WI38 (cell line): ENCODE measurements around the gene RBBP4.
"Not testable (repeated sequence)": the region's sequence is repeated elsewhere in the genome, so short reads cannot be mapped to it uniquely, and the experiment has no call there.

ENCODE experiments used
- H3K4me3 ChIP-seq: 2 replicates; pipeline ENCODE4 v1.5.1; 2011; ENCODE audit warnings: low read depth, mild to moderate bottlenecking, control low read depth, low read length
- TF ChIP-seq, protein P1 (sequence below): IDR thresholded peaks from 2 replicates; pipeline ENCODE4 v1.5.1; 2012; ENCODE audit warnings: low read depth, mild to moderate bottlenecking, control low read depth, low read length

The RBBP4 gene

DNA sequence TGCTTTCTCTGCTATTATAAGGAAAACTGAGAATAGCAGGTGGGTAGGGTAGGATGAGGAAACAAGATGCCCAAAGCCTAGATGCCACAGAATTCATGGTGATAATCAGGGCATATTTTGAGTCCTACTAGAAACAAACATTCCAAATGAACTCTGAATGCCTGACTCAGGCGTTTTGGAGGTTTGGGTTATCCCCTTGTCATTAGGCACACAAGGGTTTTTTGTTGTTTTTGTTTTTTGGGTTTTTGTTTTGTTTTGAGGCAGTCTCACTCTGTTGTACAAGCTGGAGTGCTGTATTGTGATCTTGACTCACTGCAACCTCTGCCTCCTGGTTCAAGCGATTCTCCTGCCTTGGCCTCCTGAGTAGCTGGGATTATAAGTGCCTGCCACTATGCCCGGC lies 32.4 kb downstream of the RBBP4 start:
- no peak overlapping the region for H3K4me3 ChIP-seq

DNA sequence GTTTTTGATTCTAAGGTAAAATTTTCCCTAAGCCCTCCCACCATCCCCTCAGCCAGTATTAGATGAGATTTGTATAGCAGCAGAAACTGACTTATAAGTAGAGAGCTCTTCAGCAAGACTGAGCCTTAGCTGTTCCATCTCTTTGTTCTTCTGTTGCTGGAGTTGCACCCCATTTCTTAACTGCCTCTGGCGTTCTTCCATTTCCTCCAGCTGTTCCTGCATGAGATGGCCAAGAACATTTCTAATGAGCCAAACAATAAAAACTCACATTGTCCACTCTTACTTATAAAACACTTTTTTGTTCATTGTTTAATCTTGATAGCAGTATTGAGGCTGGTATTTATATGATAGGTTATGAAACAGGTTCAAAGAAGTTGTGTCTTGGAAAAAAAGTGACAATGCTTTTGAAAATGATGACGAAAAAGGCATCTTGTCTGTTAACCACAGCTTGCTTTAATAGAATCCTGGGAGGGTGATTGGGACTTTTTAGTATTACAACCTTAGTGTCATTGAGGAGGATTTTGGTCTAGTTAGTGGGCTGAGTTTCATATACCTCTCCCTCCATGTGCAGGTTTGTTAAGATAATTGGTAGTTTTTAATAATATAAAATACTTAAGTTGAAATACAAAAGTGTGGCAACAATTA lies 33.3 kb downstream of the RBBP4 start:
- TF ChIP-seq, protein P1, sequence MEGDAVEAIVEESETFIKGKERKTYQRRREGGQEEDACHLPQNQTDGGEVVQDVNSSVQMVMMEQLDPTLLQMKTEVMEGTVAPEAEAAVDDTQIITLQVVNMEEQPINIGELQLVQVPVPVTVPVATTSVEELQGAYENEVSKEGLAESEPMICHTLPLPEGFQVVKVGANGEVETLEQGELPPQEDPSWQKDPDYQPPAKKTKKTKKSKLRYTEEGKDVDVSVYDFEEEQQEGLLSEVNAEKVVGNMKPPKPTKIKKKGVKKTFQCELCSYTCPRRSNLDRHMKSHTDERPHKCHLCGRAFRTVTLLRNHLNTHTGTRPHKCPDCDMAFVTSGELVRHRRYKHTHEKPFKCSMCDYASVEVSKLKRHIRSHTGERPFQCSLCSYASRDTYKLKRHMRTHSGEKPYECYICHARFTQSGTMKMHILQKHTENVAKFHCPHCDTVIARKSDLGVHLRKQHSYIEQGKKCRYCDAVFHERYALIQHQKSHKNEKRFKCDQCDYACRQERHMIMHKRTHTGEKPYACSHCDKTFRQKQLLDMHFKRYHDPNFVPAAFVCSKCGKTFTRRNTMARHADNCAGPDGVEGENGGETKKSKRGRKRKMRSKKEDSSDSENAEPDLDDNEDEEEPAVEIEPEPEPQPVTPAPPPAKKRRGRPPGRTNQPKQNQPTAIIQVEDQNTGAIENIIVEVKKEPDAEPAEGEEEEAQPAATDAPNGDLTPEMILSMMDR = no peak
- H3K4me3 ChIP-seq = no peak overlapping the region

More for the DNA sequence above, 32.4 kb downstream of the RBBP4 start:
- TF ChIP-seq, protein P1 = no peak

DNA sequence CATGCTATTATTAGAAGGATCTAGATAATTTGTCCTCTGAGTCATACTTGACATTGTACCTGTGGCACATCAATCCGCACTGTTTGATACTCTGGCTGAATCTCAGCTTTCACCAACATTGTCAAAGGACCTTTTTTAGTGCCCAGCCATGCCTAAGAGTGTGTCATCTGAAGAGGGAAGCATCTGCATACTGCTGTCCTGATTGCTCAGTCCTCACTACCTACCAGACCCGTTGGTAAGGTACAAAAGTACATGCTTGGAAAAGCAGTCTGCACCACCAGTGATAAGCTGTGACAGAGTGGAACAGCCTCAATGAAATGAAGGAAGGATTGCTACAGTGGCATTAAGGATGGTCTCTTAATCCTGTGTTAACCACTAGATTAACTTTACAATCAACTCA lies 34.5 kb downstream of the RBBP4 start:
- H3K4me3 ChIP-seq = no peak overlapping the region
- TF ChIP-seq, protein P1 = no peak

DNA sequence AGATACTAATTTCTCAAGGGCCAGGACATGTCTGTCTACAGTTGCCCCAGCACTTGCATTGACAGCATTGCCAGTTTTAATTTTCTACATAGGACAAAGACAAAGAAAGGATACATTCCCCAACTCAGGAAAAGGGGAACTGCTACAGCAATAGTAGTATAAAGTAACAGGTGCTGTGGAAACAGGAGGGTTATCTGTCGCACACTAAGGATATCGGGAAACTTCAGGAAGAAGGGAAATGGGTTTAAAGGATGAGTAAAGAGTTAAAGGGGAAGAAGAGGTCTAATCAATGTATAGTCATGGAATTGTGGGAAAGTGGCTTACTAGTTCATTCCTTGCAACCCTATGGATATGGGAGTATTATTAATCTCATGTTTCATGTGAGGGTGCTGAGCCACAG lies 35.4 kb downstream of the RBBP4 start:
- H3K4me3 ChIP-seq = no peak overlapping the region
- TF ChIP-seq, protein P1 = no peak

DNA sequence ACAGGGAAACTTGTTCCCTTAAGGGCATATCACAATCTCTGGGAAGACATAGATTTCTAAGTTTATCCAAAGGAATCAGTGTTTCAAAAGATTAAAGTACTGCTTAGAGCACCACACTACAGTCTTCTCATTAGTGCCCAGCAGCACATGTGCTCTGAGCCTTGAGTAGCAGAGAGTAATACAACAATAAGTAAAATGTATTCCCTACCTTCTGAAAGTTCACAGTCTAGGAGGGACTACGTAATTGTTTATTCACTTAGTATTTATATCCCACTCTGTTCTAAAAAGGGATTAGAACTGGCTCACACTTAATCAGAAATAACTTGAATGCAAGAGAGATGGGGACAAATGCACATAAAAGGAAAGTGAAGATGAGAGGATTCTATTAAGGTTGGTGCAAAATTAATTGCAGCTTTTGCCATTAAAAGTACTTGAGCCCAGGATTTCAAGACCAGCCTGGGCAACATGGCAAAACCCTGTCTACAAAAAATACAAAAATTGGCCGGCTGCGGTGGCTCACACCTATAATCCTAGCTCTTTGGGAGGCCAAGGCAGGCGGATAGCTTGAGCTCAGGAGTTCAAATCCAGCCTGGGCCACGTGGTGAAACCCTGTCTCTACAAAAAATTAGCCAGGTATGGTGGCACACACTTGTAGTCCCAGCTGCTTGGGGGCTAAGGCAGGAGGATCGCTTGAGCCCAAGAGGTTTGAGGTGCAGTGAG lies 42.6 kb downstream of the RBBP4 start:
- TF ChIP-seq, protein P1 = no peak
- H3K4me3 ChIP-seq = no peak overlapping the region

DNA sequence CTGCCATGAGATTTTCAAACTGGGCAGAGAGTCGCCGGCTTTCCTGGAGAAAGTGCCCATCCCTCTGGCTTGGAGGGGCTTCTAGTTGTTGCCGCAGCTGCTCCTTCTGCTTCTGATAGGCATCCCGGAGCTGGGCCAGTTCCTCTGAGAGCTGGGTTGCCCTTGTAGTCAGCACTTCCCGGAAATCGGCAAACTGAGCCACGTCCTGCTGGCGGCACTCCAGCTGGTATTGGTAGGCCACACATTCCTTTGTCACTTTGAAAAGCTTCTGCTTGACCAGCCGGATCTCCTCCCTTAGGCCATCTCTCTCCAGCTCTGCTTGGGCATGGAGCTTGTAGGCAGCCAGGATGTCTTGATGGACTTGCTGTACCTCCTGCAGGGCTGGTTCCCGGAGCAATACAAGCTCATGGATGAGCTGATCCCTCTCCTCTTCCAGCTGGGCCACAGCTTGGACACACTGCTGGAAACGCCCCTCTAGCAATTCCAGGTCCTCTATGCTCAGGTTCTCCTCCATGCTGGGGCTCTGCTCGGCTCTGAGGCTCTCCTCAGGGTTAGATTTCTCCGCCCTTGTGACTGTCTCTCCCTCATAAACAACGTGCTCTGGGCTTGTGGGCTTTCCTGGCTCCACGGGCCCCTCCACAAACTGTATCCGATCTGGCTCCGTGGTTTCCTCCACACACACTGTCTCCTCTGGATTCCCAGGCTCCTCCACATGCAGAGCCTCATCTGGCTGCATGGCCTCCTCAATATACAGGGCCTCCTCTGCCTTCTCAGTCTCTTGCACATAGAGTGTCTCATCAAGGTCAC lies 44.3 kb downstream of the RBBP4 start:
- TF ChIP-seq, protein P1 = no peak

DNA sequence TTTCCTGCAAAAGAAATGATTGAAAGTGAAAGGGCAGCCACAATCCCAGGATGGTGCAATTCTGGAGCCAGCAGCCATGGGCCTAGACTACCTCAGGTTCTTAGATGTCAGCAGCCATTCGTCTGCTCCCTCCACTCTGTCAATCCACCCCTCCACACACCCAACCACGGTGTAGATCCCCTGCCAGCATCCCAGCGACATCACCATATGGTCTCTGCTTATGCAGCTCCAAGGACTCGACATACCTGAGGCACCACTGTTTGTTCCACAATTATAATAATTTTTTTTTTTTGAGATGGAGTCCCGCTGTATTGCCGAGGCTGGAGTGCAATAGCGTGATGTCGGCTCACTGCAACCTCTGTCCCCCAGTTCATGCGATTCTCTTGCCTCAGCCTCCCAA lies 45.0 kb downstream of the RBBP4 start:
- TF ChIP-seq, protein P1 = no peak

More for the DNA sequence above, 44.3 kb downstream of the RBBP4 start:
- no peak overlapping the region for H3K4me3 ChIP-seq

DNA sequence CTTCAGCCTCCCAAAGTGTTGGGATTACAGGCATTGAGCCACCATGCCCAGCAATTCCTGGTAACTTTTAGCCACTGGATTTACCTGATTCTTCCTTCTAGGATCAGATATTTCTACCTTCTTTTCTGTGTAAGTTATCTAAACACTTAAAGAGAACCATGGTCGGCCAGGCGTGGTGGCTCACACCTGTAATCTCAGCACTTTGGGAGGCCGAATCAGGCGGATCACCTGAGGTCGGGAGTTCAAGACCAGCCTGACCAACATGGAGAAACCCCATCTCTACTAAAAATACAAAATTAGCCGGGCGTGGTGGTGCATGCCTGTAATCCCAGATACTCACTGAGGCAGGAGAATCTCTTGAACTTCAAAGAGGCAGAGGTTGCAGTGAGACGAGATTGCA lies 46.0 kb downstream of the RBBP4 start:
- not testable (repeated sequence) for H3K4me3 ChIP-seq

More for the DNA sequence above, 45.0 kb downstream of the RBBP4 start:
- no peak overlapping the region for H3K4me3 ChIP-seq
